GM19023 (cell line): ENCODE data around the gene CSF2RB.

Experiments
- ATAC-seq: cut with Tn5 transposase; IDR thresholded peaks from one replicate; pipeline ENCODE4 v1.9.1; 2021; ENCODE audit warnings: mild to moderate bottlenecking, moderate library complexity; ENCODE audit not compliant: unreplicated experiment

CSF2RB gene

GRCh38 chr22:36934418-36935312, 21.2 kb downstream of the CSF2RB start:
- ATAC-seq, result no peak

GRCh38 chr22:36935313-36935610, 21.8 kb downstream of the CSF2RB start:
- no peak for ATAC-seq

GRCh38 chr22:36935694-36936093, 22.3 kb downstream of the CSF2RB start:
- ATAC-seq, result no peak

GRCh38 chr22:36936362-36937116, 23.1 kb downstream of the CSF2RB start:
- ATAC-seq, result no peak

- no peak for ATAC-seq
Measured at GRCh38 chr22:36937319-36938027, 24.0 kb downstream of the CSF2RB start.

- no peak for ATAC-seq
Measured at GRCh38 chr22:36938028-36938425, 24.6 kb downstream of the CSF2RB start.

- no peak for ATAC-seq
Measured at GRCh38 chr22:36938886-36939285, 25.5 kb downstream of the CSF2RB start.

GRCh38 chr22:36940676-36941075, 27.2 kb downstream of the CSF2RB start:
- no peak for ATAC-seq

GRCh38 chr22:36942556-36942955, 29.1 kb downstream of the CSF2RB start:
- no peak for ATAC-seq

GRCh38 chr22:36946421-36947158, 33.2 kb downstream of the CSF2RB start:
- ATAC-seq, result no peak

GRCh38 chr22:36948273-36949225, 35.1 kb downstream of the CSF2RB start:
- no peak for ATAC-seq

GRCh38 chr22:36950797-36951590, 37.6 kb downstream of the CSF2RB start:
- no peak for ATAC-seq

GRCh38 chr22:36951746-36952145, 38.3 kb downstream of the CSF2RB start:
- ATAC-seq, result no peak

GRCh38 chr22:36953239-36954080, 40.0 kb downstream of the CSF2RB start:
- ATAC-seq, result no peak

GRCh38 chr22:36954251-36955014, 41.0 kb downstream of the CSF2RB start:
- ATAC-seq, result no peak

GRCh38 chr22:36955691-36956090, 42.3 kb downstream of the CSF2RB start:
- ATAC-seq, result no peak

- no peak for ATAC-seq
Measured at GRCh38 chr22:36958366-36958765, 44.9 kb downstream of the CSF2RB start.
